GM08714 (cell line): Measurements from ENCODE around the gene HSPA12A.
A peak's percentile ranks its signal among the peaks of the same experiment; 100 is the strongest.

ENCODE experiments used
- H3K4me3 ChIP-seq: fragments of 200-500 bp; sonication (Bioruptor generic); 2 replicates; pipeline ENCODE4 v1.5.1; 2014; ENCODE audit warnings: mild to moderate bottlenecking, low read length, inconsistent platforms
- ZNF274 ChIP-seq: IDR thresholded peaks from 2 replicates; pipeline ENCODE4 v1.6.1; 2012; ENCODE audit warnings: mild to moderate bottlenecking, low read depth, low read length

The HSPA12A gene

GRCh38 chr10:116742367-116743265, at the start of gene HSPA12A:
TSS of gene HSPA12A (minus strand) at chr10:116742566. CDS start at chr10:116742469, 97 bp downstream.
- TF ChIP-seq ZNF274: no peak
- H3K4me3 ChIP-seq: peak within 1 kb of the TSS; percentile 53; the same call in 1 of the 2 replicates

DNA sequence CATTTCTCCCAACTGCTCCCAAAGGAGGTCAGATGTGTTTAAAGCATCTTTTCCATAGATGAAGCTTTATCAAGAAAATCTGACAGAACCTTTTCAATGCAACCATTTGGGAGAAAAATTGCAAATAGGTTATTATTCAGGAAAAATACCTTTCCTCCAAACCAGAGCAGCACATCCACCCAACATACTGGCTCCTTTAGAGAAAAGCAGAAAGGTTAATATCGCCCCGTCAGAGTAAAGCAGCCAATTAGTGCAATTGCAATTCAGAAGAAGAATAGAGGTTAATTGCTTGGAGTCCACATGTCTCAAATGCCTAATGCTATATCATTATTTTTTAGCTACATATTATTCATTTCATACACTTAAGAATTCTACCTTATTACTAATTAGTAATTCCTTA, 48.9 kb upstream of the HSPA12A start:
- no peak for TF ChIP-seq ZNF274
- H3K4me3 ChIP-seq: no peak overlapping the region

DNA sequence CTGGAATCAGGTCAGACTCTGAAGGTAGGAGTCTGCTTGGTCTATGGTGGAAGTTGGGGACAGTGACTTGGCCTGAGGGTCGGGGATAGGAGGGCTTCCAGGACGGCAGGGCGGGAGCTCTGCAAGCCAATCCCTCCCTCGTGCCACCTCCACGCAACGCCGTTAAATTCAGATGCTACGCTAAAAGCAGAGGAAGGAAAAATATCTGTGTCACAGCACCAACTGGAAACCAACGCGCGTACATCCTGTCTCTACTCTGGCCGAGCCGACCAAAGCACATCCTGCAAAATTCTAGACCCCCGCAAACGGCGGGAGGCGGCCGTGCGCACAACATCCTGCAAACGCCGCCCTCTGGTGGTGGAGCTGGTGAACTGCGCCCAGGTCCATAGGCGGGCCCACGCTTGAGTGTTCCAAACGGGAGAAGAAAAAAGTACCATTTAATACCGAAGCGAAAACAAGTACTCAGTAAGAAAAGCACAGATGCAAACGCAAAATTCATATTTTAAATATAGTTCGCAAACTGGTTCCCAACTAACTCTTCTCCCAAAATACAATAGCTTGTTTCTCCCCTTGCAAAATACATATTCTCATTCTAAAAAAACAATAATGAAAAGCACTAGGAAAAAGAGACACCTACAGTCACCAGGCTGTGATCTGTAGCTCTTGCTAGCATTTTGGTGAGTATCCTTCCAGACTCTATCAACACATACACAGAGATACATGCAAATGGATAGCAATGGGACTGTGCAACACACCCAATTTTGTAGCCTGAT, 45.7 kb upstream of the HSPA12A start:
- H3K4me3 ChIP-seq: no peak overlapping the region
- TF ChIP-seq ZNF274: no peak

- no peak for TF ChIP-seq ZNF274
- H3K4me3 ChIP-seq: no peak overlapping the region
Measured at GRCh38 chr10:116787053-116787659, 44.8 kb upstream of the HSPA12A start.

GRCh38 chr10:116785867-116786266, 43.5 kb upstream of the HSPA12A start:
- no peak for TF ChIP-seq ZNF274

DNA sequence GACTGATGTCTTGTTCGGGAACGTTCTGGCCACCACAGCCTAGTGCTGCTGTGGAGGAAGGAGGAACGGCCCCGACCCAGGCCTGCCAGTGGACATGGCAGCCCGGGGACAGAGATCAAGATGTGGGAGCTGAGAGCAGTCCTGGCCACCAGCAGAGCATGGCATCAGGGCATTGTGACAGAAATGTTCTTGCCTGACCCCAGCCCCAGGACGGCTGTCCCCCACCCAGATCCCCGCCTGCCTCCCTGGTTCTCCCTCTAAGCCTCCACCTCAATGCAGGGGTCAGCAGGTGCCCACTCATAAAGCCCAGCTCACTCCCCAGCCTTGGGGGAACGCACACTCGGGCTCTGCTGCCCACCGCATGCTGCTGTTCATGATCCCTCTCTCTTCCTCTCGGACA, 42.9 kb upstream of the HSPA12A start:
- no peak for TF ChIP-seq ZNF274
- no peak overlapping the region for H3K4me3 ChIP-seq

More at GRCh38 chr10:116785867-116786266, 43.5 kb upstream of the HSPA12A start:
- no peak overlapping the region for H3K4me3 ChIP-seq

DNA sequence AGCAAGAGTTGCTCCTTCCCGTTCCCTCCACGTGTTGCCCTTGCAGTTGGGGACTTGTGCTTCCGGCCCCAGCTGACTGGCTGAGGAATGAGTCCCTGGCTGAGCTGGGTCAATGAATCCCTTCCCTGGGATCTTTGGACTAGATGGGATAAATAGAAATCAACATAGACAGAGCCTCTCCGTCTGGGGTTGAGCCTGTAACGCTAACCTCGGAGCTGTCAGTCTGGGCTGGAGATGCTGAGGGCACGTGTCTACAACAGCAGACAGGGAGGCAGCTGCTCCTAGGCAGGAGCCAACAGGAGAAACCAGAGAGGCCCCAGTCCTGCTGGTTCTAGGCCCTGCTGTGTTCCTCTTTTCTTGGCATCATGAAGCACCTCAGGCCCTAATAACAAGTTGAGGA, 42.3 kb upstream of the HSPA12A start:
- H3K4me3 ChIP-seq: no peak overlapping the region
- no peak for TF ChIP-seq ZNF274

DNA sequence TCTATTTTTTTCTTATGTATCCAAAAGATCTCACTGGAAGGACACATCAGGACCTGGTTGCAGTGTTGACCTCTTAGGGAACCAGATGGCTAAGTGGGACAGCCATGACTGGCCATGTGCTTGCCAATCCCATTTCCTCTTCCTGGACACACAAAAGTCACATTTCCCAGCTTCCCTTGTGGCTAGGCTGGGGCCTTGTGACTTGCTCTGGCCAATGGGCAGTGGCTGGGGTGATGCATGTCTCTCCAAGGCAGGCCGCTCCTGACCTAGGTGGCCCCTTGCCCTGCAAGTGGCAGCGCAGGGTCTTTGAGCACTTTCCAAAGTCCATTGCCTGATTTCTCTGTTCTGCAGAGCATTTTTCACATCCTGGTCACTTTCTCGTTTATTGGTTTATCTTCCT, 41.7 kb upstream of the HSPA12A start:
- TF ChIP-seq ZNF274: no peak

DNA sequence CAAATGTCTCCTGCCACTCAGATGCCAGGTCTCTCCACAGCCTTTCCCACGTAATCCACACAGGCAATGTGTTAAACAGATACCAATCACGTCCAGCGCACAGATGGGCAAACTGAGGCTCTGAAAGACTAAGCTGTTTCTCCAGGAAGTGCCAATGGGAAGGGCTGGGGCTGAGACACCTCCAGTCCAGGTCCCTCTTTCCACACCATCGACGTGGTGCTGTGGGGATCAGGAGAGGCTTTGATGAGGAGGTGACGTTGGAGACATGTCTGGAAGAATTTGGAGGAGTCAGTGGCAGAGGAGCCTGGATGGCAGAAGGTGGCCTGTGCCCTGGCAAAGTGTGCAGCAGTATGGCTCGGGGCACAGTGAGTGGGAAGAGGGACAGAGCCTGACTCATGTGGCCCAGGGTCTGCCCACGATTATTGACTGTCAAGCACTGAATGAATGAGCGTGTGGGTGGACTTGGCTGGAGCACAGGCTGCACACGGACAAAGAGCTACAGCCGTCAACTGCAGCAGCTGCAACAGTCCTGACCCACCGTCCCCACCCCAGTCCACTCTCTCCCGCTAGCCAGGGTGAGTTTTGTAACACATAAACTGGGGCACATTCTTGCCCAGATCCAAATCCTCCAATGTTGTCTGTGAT, 40.8 kb upstream of the HSPA12A start:
- no peak for TF ChIP-seq ZNF274
- no peak overlapping the region for H3K4me3 ChIP-seq

More for the DNA sequence above, 41.7 kb upstream of the HSPA12A start:
- H3K4me3 ChIP-seq: no peak overlapping the region

- no peak for TF ChIP-seq ZNF274
- no peak overlapping the region for H3K4me3 ChIP-seq
Measured at GRCh38 chr10:116781370-116781884, 39.1 kb upstream of the HSPA12A start.

- no peak overlapping the region for H3K4me3 ChIP-seq
- TF ChIP-seq ZNF274: no peak
Measured at GRCh38 chr10:116780691-116781205, 38.4 kb upstream of the HSPA12A start.

DNA sequence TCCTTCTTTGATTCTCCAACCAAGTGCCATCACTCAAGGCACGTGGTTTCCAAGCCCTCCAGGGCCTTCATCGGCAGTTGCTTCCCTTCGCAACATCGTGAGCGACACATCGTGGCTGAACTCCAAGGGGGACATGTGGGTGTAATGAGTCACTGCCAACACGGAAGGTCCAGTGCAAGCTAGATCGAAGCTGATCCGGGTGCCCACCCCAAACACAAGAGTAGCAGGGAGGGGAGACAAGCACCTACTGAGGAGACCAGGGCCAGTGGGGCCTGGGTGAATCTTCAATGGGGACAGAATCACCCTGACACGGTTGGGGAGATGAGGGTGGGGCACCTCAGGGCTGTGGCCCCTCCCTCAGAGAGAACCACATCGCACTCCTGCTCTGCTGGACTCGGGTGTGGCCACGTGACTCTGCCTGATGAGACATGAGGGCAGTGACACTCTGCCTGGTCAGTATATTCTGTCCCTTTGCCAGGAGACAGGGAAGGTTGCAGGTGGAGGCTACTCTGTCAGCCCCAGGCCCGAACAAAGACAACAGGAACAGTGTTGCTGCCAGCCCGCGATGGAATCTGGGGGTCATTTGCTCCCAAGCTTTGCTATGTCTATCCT, 36.8 kb upstream of the HSPA12A start:
- H3K4me3 ChIP-seq: no peak overlapping the region
- TF ChIP-seq ZNF274: no peak

- H3K4me3 ChIP-seq: no peak overlapping the region
- TF ChIP-seq ZNF274: no peak
Measured at GRCh38 chr10:116777006-116777405, 34.6 kb upstream of the HSPA12A start.
